Mammary epithelial cell (primary cell): Measurements from ENCODE around the gene GYG2.

Experiments
- CTCF ChIP-seq, 2 donors: IDR thresholded peaks in 1 of 2; conservative IDR thresholded peaks in 1 of 2; 2 replicates each; pipeline ENCODE4 v1.5.1; 2011 to 2012; ENCODE audit warnings: inconsistent platforms in 2 of 2, low read length in 2 of 2, mild to moderate bottlenecking in 2 of 2, control low read depth in 1 of 2, low read depth in 1 of 2; ENCODE audit not compliant: insufficient read depth in 1 of 2; ENCODE audit errors: extremely low read depth in 1 of 2
- EZH2 ChIP-seq: IDR thresholded peaks from 2 replicates; pipeline ENCODE4 v1.6.1; 2012; ENCODE audit warnings: low read length, inconsistent platforms, borderline replicate concordance

- TF ChIP-seq CTCF (conservative IDR thresholded peaks at IDR 0.05 in 1 of 2, IDR thresholded peaks at IDR 0.05 in 1 of 2; ENCODE audit: extremely low read depth in 1 of 2, insufficient read depth in 1 of 2, low read depth in 1 of 2, low read length in 2 of 2) = no peak
- TF ChIP-seq EZH2 = no peak
These were observed 20.2 kb downstream of the GYG2 start for GRCh38 chrX:2848871-2849301.
